Stimulated activated CD8-positive, alpha-beta memory T cell treated with anti-CD3 and anti-CD28 coated beads, Interleukin-12 subunit alpha, Interleukin-12 subunit beta, amount 100 ng/mL, for 1 hour (primary cell): Measurements from ENCODE around the gene NPPA.

ENCODE experiments used
- DNase-seq: peaks from one replicate; pipeline ENCODE4 v3.0.0-alpha.2; 2020; ENCODE audit warnings: low read depth

The NPPA gene

DNA sequence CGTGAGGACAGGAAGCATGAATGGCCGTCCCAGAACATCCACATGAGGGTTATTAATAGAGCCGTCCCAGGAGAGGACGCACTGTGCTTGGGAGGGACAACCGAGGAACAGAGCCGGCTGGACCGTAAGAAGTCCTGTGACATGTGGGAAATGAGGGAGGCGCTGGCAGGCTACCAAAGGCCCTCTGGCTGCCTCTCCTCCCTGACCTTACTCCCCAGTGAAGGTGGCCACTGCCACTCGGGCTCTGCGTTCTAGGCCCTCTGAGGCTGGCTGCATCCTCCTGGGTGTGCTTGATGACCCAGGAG lies 26.6 kb upstream of the NPPA start:
- DNase-seq, result no peak

DNA sequence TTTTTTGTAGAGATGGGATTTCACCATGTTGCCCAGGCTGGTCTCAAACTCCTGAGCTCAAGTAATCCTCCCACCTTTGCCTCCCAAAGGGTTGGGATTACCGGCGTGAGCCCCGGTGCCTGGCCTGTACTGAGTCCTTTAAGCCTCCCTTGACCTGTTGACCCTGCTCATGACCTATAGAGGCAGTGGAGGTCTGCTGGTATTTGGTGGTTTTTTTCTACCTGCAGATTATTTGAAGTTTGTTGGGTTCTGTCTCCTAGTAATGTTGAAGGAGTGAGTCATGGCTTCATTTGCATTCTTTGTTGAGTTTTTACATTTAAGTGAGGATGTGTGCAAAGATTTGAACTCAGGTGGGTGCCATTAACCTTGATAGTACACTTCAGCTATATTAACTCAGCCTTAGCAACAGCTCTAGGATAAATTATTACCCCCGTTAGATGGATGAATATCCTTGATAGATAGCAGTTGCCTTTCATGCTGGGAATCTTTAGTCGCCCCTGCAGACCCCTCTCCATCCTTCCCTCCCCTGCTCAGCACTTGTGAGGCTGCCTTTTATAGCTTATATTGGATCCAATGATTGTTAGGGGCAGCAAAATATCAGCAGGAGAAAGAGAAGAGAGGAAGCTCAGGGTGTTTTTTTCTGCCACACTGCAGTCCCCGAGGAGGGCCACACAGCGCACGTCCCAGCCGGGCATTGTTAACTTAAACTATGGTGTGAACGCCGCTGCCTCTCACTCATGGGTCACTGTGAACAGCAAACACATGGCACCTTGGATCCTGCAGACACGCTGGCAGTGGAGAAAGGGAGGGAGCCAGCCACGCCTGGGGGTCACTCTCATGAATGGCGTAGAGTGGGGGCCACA lies 26.0 kb upstream of the NPPA start:
- DNase-seq, result no peak

DNA sequence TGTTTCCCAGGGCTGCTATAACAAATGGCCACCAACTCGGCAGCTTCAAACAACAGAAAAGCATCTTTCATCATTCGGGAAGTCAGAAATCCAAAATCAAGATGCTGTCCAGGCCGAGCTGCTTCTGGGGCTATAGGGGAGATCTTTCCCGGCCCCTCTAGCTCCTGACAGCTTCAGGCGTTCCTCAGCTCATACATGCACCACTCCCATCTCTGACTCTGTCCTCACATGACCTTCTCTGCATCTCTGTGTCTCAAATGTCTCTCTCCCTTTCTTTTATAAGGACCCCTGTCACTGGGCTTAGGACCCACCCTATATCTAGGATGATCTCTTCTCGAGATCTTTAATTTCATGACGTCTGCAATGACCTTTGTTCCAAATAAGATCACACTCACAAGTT lies 25.0 kb upstream of the NPPA start:
- DNase-seq, result no peak

DNA sequence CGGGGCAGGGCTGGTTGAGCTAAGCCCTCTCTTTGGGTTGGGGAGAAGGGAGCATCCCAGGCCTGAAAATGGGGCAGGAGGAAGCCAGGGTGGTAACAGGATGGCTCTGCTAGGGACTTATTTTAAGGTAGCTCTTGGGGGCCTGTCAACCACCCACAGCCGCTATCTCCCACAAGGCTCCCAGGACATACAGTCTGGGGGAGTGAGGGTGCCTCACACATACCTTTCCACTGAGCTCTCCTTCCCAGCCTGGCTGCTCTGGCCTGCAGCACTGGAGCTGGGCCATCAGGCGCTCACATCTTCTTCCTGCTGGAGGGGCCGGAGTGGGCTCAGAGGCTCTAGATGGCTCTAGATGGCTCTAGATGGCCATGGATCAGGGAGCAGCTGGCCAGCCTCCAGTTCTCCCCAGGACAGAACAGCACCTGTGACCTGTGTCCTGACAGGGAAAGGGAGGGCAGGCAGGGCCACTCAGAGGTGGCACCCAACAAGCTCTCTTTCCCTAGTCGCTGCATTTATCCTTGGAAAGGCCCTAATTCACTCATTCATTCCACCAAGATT lies 22.1 kb upstream of the NPPA start:
- no peak for DNase-seq

DNA sequence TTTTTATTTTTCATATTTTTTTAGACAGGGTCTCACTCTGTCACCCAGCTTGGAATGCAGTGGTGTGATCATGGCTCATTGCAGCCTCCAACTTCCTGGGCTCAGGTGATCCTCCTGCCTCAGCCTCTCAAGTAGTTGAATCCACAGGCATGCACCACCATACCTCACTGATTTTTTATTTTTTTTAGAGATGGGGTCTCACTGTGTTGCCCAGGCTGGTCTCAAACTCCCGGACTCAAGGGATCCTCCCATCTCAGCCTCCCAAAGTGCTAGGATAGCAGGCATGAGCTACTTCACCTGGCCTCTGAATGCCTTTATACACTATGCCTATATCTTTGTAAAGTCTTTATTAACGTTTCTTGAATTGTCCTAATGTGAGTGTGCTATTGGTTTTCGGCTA lies 21.5 kb upstream of the NPPA start:
- DNase-seq, result no peak

DNA sequence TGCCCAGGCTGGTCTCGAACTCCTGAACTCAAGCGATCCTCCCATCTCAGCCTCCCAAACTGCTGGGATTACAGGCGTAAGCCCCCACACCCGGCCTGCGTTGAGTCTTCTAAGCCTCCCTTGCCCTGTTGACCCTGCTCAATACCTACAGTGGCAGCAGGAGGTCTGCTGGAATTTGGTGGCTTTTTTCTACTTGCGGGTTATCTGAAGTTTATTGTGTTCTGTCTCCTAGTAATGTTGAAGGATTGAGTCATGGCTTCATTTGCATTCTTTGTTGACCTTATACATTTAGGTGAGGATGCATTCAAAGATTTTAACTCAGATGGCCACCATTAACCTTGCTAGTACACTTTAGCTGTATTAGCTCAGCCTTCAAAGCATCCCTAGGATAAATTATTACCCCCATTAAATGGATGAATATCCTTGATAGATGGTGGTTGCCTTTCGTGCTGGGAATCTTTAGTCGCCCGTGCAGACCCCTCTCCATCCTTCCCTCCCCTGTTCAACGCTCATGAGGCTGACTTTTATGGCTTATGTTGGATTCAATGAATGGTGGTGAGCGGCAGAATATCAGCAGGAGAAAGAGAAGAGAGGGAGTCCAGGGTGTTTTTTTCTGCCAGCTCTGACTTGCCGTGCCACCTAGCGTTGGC lies 20.9 kb upstream of the NPPA start:
- no peak for DNase-seq

DNA sequence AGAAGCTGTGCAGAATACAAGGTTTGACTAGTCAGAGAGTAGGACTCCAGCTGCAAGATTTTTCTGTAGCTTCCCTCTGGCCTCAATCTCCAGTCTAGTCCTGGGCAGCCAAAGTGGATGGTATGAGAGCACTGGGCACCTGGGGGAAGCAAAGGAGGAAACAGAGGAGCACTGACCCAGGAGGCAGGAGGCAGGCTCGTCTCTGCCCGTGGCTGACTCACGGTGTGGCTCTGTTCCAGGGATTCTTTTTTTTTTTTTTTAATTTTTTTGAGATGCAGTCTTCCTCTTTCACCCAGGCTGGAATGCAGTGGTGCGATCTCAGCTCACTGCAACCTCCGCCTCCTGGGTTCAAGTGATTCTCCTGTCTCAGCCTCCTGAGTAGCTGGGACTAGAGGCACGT lies 15.3 kb upstream of the NPPA start:
- DNase-seq, result no peak

DNA sequence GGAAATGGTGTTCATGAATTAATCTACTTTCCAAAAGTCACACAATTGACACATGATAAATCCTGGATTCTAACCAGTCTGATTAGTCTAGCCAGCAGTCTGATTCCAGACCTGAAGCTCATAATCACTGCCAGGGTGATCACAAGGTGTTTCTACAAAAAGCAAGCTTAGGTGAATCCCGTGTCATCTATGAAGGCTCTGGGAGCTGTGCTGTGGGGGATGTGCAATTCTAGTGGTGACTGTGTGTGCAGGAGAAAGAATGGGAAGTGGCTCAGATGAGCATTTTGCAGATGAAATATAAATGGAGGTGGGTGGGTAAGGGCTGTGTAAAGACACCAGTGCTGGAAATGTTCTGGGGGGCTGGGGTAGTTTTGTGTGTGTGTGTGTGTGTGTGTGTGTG lies 13.0 kb upstream of the NPPA start:
- DNase-seq, result no peak

DNA sequence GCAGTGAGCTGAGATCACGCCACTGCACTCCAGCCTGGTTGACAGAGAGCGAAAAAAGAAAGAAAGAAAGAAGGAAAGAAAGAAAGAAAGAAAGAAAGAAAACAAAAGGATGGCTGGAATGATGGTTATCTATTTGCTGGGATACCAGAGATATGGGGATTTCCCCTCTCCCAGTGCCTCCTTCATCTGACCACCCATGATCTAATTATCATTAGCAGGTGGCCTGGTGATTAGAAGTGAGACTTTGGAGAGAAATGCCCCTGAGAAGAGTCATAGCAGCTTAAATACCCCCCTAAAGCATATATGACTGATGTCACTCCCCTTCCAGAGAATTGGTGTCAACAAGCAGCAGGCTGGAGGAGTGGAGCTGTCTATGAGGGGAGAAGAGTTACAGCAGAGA lies 12.5 kb upstream of the NPPA start:
- no peak for DNase-seq

DNA sequence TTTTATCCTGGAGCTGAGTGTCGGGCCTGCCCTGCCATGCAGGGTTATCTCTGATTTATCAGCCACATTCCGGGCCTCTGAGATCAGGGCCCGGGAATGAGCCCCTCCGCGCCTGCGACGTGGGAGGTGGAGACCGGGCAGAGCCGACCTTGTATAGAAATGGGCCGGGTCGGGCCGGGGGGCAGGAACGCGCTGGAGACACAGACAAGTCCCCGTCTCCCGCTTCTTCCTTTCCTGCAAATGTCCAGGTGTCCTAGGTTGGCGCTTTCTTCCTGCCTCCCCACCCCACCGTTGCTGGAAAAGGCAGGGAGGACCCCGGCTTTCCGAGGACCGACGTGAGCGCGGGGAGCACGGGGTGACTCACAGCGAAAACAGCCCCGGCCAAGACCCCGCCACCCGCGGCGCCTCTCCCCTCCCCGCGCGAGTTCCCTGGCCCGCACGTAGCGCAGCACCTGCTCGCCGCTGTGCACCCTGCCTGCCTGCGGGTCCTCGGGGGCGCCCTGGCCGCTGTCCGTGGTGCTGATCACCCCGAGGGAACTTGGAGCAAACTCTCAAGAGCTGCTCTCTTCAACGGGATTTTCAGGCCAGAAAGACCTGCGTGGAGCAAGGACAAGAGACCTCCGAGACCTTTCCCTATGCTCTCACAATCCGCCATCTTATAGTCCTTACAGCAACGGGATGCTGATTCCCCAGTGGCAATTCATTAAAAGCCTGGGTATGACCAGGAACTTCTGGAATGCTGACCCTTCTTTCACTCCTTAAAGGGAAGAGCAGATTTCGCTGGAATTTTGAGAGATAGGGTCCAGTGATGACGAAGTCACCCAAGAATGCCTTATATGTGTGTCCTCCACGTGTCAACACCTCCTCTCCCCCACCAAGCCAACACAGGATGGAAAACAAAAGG lies 11.6 kb upstream of the NPPA start:
- peak; percentile 40 for DNase-seq

DNA sequence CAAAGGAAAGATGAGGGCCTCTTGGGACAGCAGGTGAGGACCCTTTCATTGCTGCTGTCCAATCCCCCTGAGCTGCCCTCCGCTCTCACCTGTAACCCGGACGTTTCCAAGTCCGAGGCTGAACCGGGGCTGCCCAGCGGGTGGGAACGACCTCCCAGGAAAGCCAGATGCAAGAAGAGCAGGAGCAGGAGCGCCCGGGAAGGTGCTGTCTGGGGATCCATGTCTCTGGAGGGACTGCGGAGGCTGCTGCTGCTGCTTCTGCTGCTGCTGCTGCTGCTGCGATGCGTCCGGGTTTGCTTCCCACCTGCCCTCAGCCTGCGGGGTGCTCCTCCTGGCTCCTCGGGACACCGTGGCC lies 11.0 kb upstream of the NPPA start, which contains the start of gene NPPB:
Gene NPPB (minus strand): TSS at position 333 of the 355 bp plus-strand sequence. CDS start 112 bp downstream, at position 221.
- no peak for DNase-seq

DNA sequence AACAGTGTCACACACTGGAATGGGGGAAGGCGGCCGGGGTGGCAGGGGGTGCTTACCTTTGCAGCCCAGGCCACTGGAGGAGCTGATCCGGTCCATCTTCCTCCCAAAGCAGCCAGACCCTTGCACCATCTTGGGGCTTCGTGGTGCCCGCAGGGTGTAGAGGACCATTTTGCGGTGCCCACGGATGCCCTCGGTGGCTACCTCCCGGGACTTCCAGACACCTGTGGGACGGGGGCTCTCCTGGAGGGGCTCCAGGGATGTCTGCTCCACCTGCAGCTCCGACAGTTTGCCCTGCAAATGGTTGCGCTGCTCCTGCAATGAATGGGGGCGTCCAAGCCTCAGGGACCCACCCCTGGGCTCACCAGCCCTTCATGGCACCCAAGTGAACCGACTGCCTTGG lies 10.6 kb upstream of the NPPA start:
- no peak for DNase-seq

DNA sequence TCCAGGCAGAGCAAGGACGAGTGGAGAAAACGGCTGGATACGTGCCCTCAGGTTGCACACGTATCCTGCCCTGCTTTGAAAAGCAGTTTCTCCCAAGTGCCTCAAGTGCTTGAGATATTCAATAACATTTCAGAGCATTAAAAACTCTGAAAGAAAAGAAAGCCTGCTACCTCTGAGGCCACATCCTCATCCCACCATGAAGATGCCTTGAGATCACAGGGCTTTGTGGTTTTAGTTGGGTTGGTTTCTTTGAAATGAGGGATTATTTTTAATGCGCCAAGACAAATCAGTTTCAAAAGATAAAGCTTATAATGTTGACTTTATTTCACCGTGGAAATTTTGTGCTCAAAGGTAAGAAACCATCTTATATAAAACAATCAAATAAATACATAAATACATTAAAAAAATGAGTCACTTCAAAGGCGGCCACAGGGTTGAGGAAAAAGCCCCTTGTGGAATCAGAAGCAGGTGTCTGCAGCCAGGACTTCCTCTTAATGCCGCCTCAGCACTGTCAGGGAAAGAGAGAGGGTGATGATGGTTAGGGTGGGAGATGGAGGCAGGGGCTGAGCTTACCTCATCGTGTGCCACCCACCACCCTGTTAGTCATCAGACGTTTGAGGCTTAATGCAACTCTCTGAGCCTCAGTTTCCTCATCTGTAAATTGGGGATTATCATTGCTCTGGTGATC lies 9.7 kb upstream of the NPPA start:
- no peak for DNase-seq

DNA sequence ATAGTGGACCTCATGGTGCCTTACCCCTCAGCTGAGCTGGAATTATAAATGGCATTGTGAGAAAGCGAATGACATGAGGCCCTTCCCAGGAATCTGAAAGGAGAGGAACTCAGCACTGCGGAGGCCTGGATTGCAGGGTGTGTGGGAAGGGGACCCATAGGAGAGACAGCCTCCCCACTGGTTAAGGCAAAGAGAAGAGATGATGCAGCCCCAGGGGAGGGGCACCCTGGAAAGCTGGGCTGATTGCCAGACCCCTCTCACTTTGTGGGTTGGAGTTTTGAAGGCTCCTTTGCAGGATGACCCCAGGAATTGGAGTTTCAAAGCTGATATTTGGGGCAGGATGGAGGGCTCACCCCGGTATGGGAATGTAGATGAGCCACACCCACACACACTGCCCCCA lies 9.1 kb upstream of the NPPA start:
- no peak for DNase-seq

DNA sequence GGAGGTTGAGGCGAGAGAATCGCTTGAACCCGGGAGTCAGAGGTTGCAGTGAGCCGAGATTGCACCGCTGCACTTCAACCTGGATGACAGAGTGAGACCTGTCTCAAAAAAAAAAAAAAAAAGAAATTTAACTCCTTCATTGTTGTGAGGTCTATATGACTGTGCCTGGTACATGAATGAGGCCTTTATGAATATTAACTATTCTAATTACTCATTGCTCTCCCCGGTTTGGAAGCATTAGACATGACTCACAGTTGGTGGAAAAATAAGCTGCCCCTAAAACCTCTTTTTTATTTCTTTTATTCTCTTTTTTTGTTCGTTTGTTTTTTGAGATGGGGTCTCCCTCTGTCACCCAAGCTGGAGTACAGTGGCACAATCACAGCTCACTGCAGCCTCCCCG lies 7.8 kb upstream of the NPPA start:
- no peak for DNase-seq

DNA sequence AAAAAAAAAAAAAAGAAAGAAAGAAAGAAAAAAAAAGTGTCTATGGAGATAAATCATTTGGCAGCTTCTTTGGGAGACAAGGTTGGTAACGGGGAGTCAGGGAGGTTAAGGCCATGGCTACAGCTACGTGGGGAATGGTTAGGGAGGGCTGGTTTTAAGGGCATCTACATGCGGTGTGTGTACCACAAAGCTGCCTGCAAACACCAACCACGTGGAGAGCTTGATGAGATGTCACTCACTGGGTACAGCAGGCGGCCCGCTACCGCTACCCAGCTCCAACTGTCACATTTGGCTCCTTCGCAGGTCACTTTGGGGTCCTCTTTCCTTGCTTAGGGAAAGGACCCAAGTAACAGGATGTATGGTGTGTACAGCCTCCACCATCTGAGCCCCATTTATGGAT lies 6.9 kb upstream of the NPPA start:
- no peak for DNase-seq

DNA sequence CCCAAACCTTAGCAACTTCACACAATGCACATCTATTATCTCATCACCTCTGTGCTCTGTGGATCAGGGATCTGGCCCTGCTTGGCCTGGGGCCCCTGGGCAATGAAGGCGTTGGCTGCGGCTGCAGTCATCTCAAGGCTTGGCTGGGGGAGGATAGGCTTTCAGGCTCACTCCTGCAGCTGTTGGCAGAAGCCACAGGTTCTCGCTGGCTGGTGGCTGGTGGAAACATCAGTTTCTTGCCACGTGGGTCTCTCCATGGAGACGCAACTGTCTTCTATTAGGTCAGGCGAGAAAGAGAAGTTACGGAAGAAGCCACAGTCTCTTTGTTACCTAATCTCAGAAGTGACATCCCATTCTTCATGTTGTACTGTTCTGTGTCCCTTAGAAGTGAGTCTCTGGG lies 3.6 kb upstream of the NPPA start:
- no peak for DNase-seq

DNA sequence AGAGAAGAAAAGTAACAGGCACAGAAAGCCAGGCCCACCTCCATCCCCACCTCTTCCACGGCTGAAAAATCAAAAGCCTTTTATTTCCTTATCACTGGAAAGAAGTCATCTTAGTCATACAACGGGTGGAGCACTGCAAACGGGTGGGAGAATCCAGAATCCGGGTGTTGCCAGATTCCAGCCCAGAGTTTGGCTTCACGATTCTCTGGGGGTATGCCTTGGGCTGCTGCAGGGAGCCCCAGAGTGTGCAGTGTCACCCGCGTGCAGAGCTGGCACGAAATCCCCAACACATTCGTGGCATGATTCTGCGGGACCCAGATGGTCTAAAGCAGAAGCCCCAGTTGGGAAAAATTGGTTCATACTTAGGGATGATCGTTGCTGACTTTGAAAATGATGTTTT lies 2.6 kb upstream of the NPPA start:
- DNase-seq, result no peak

DNA sequence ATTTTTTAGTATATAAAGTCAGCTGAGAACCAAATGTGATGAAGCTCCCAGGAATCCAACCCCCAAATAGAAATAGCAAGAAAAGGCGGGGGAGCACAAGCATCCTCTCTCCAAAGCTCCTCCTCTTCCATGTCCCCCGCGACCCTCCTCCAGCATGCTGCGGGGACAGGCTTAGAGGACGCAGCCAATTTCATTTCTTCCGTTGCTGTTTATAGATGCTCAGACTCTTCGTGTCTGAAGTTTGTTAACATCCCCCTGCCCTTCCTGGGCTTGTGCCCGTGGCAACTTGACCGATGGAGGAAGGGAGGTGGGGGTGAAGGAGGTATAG lies 754 bp upstream of the NPPA start:
- no peak for DNase-seq

DNA sequence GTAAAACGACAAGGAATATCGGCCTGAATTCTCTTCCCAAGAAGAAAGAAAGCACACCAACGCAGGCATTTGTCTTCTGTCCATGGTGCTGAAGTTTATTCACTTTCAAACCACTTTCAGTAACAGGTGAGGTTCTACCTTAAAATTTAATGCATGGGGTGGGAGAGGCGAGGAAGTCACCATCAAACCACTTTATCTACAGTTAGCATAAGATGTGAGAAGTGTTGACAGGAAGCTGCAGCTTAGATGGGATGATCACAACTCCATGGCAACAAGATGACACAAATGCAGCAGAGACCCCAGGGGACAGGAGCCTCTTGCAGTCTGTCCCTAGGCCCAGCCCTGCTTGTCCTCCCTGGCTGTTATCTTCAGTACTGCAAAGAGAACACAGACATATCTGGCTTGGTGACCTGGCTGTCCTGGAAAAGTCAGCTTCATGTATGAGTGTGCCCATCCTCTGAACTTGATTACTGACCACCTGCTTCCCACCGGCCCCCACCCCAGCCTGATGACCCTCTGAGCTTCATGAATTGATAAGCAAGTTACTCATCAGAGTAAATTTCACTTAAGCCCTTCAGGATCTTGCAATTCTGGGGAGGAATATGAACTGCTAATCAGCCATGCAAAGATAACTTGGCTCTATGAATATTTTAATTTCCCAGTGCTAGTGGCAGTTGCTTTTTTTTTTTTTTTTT lies 1.8 kb downstream of the NPPA start:
- DNase-seq, result no peak

DNA sequence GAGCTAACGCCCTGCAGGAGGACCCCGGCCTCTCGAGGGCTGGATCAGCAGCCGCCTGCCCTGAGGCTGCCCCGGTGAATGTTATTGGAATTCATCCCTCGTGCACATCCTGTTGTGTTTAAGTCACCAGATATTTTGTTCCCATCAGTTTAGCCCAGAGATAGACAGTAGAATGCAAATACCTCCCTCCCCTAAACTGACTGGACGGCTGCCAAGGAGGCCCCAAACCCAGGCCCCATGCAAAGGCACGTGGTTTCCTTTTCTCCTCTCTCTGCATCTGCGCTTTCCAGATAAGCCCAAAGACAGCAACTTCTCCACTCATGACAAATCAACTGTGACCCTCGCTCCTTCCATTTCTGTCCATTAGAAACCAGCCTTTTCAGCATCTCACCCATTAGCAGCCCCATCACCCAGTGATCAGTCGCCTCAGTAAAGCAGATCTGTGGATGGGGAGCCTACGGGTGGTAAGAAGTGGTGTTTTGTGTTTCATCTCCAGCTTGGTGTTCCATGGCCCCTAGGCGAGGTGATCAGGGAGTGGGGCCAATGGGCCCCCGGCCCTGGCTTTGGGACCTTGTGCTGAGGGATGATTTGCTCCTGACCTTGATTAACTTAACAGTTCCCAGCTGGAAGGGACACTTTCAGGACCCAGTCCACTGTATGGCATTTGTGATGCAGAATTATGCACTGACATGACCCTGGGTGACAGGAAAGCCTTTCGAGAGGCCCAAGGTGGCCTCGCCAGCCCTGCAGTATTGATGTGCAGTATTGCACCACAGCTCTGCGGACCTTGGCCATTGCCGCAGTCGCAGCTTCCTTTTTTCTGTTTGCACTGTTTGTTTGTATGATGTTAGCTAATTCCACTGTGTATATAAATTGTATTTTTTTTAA lies 5.2 kb downstream of the NPPA start:
- DNase-seq, result no peak
